ENCODE results near the gene HTATIP2. TPM values are rescaled to one million over a fixed set of nuclear protein-coding genes. Genes with fewer than 3 reads are reported as not detected.

HTATIP2 gene
- total and polyA plus RNA-seq, 9 of the 15 experiments (the other 6 are each of a cell fraction or from before 2014, with no cell fraction given), result 48.3 to 90.9 (median 64.4) TPM

GRCh38 chr11:20321177-20321576, 42.3 kb upstream of the HTATIP2 start:
- ChIA-PET POLR2A (interaction anchor here (0.6 to 1.1 kb wide), 4 partner anchors 11 to 1364 kb away, joined by 3 to 5 read pairs (median 3); no protein-coding TSS in a partner anchor), CTCF (ENCODE audit: low intra/inter-chr PET ratio) (no interaction called here)
- H2AFZ ChIP-seq (ENCODE audit: low read depth, low read length), result no peak overlapping the region
- no peaks in the 10 kb centered on the region for H3K4me1 ChIP-seq (replicated peaks in 1 of 2; ENCODE audit: control insufficient read depth in 2 of 2, insufficient read depth in 2 of 2, low read length in 2 of 2)
- H3K4me3 ChIP-seq, result no peak overlapping the region
- H3K36me3 ChIP-seq (ENCODE audit: control insufficient read depth, insufficient read depth, low read length), result no peaks in the 10 kb centered on the region
- FAIRE-seq (no peak), DNase-seq (ENCODE audit: extremely low read depth in 1 of 4, low spot score in 3 of 4) (no peak), ATAC-seq (no peak)
- BruUV-seq (replicated peaks), result no TSS peak
- H3K27ac ChIP-seq (ENCODE audit: extremely low read depth, low read depth, low read length), result no peak overlapping the region
- no peaks in the 10 kb centered on the region; the same call in 1 of the 2 replicates for H4K20me1 ChIP-seq (replicated peaks; ENCODE audit: control insufficient read depth, insufficient read depth, low read length)
- H3K9ac ChIP-seq (ENCODE audit: insufficient read depth in 1 of 2, low read depth in 2 of 2, low read length in 2 of 2), result no peak overlapping the region
- H3K9me3 ChIP-seq (replicated peaks; ENCODE audit: control insufficient read depth, insufficient read depth, low read depth, low read length), result no peaks in the 10 kb centered on the region
- no peak overlapping the region for H3K4me2 ChIP-seq (ENCODE audit: insufficient read depth, low read length)
- intact Hi-C loops (cut with micrococcal nuclease), result no loop called here
- peaks cover 0 to 12% of the 10 kb centered on the region in 2 experiments; a peak in 1 of 5 replicates for H3K27me3 ChIP-seq (ENCODE audit: control insufficient read depth in 2 of 2, insufficient read depth in 2 of 2, low read length in 2 of 2)
- no peak for TF ChIP-seq HDAC8 (tag; IDR thresholded peaks at IDR 0.05)
- no peak for TF ChIP-seq MAFG (tag; conservative IDR thresholded peaks at IDR 0.05)
- TF ChIP-seq NELFE (IDR thresholded peaks at IDR 0.05; ENCODE audit: insufficient read depth, insufficient read length), result no peak
- no peak for TF ChIP-seq FOSL1 (tag; conservative IDR thresholded peaks at IDR 0.05)
- no peak for TF ChIP-seq ZBED1 (IDR thresholded peaks at IDR 0.05)
- no peak for TF ChIP-seq HNRNPLL (IDR thresholded peaks at IDR 0.05; ENCODE audit: low read depth, low read length, poor library complexity, severe bottlenecking)
- no peak for TF ChIP-seq MXD1 (CRISPR knock-in tag; IDR thresholded peaks at IDR 0.05; ENCODE audit: borderline replicate concordance, poor library complexity, severe bottlenecking)
- no peak for TF ChIP-seq SREBF1 (IDR thresholded peaks at IDR 0.05; ENCODE audit: borderline replicate concordance, low read depth, low read length)
- TF ChIP-seq MAFF (IDR thresholded peaks at IDR 0.05; ENCODE audit: low read length), result no peak
- no peak for TF ChIP-seq ZNF445 (CRISPR knock-in tag; IDR thresholded peaks at IDR 0.05; ENCODE audit: low read depth)
- TF ChIP-seq CXXC5 (CRISPR knock-in tag; IDR thresholded peaks at IDR 0.05), result no peak
- TF ChIP-seq STAT5A (IDR thresholded peaks at IDR 0.05; ENCODE audit: borderline replicate concordance, low read length), result no peak
- no peak for TF ChIP-seq WHSC1 (IDR thresholded peaks at IDR 0.05; ENCODE audit: low read length)
- no peak for TF ChIP-seq CHD4 (IDR thresholded peaks at IDR 0.05; ENCODE audit: insufficient read depth, insufficient replicate concordance, low read depth, low read length, poor library complexity, severe bottlenecking)
- no peak for TF ChIP-seq TRIM25 (IDR thresholded peaks at IDR 0.05; ENCODE audit: borderline replicate concordance)
- TF ChIP-seq BMI1 (IDR thresholded peaks at IDR 0.05; ENCODE audit: low read length), result no peak
- in situ Hi-C loops (cut with MboI), result no loop called here
- no peaks in the 10 kb centered on the region for H3K79me2 ChIP-seq (ENCODE audit: control insufficient read depth, insufficient read depth, low read length)
- H3K9me1 ChIP-seq (ENCODE audit: control insufficient read depth, insufficient read depth, low read length), result no peaks in the 10 kb centered on the region

Measured in K562 (cell line).